Measurements from ENCODE around the gene C1S. TPM values are rescaled to one million over a fixed set of nuclear protein-coding genes. Genes with fewer than 3 reads are reported as not detected.

C1S gene
- total RNA-seq, 2 experiments from 2014 or later: 3.6 to 5.2 TPM

DNA sequence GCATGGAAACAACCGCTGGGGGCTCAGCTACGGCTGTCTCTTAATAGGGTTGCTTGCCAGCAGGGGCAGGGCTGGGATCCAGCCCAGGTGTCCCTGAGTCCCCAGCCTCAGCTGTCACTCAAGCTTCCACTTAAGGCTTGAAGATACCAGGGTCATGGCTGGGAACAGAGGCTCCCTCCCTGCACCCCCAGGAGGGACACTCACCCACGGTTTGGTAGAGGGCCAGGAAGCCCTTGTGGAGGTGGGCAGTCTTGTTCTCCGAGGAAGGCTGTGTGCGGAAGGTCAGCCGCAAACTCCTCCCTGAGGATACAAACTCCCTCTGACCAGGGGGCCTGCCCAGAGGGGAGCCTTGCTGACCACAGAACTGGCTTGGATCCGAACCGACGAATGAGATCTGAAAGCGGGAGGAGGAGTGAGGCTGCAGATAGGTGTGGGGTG lies 41.2 kb downstream of the C1S start:
- Histone ChIP-seq H3K79me2 (ENCODE audit: insufficient read depth, low read depth, low read length) (no peaks in the 10 kb centered on the region), H3K9me3 (ENCODE audit: low read length) (peaks cover 14% of the 10 kb centered on the region), H3K9me2 (ENCODE audit: insufficient read depth, low read length) (no peaks in the 10 kb centered on the region), H2AFZ (ENCODE audit: low read length) (no peak overlapping the region), H4K20me1 (ENCODE audit: insufficient read depth, low read length) (no peaks in the 10 kb centered on the region), H3K4me3 (ENCODE audit: low read depth, low read length, poor library complexity, severe bottlenecking) (no peak overlapping the region), H3K27ac (ENCODE audit: low read depth, low read length, poor library complexity, severe bottlenecking) (no peak overlapping the region), H3K4me1 (ENCODE audit: insufficient read depth, low read length, poor library complexity, severe bottlenecking) (no peaks in the 10 kb centered on the region), H3K36me3 (ENCODE audit: insufficient read depth, low read length) (no peaks in the 10 kb centered on the region), H3K4me2 (ENCODE audit: low read length) (no peak overlapping the region)
- intact Hi-C loops (cut with micrococcal nuclease; ENCODE audit: unreplicated experiment): no loop called here
- ChIA-PET CTCF (ENCODE audit: unreplicated experiment) (no interaction called here), POLR2A (no interaction called here)
- no peak for DNase-seq (ENCODE audit: low spot score)
- no TSS peak for BruUV-seq (replicated peaks)
- TF ChIP-seq CTCF (conservative IDR thresholded peaks at IDR 0.05; ENCODE audit: low read length): no peak
- no peak for TF ChIP-seq EZH2phosphoT487 (IDR thresholded peaks at IDR 0.05; ENCODE audit: borderline replicate concordance, low read depth, low read length)

GRCh38 chr12:7102582-7102981 lies 42.1 kb downstream of the C1S start:
- no peak overlapping the region for H3K4me2 ChIP-seq (ENCODE audit: low read length)
- intact Hi-C loops (cut with micrococcal nuclease; ENCODE audit: unreplicated experiment): no loop called here
- H2AFZ ChIP-seq (ENCODE audit: low read length): no peak overlapping the region
- no peak for DNase-seq (ENCODE audit: low spot score)
- ChIA-PET CTCF (ENCODE audit: unreplicated experiment) (interaction anchor here (0.6 kb wide), 1 partner anchor 13 kb away, joined by 3 read pairs; no protein-coding TSS in a partner anchor), POLR2A (no interaction called here)
- H3K4me3 ChIP-seq (ENCODE audit: low read depth, low read length, poor library complexity, severe bottlenecking): no peak overlapping the region
- peaks cover 16% of the 10 kb centered on the region for H3K9me3 ChIP-seq (ENCODE audit: low read length)
- no TSS peak for BruUV-seq (replicated peaks)
- no peaks in the 10 kb centered on the region for H4K20me1 ChIP-seq (ENCODE audit: insufficient read depth, low read length)
- H3K4me1 ChIP-seq (ENCODE audit: insufficient read depth, low read length, poor library complexity, severe bottlenecking): no peaks in the 10 kb centered on the region
- no peaks in the 10 kb centered on the region for H3K36me3 ChIP-seq (ENCODE audit: insufficient read depth, low read length)
- H3K9me2 ChIP-seq (ENCODE audit: insufficient read depth, low read length): no peaks in the 10 kb centered on the region
- no peaks in the 10 kb centered on the region for H3K79me2 ChIP-seq (ENCODE audit: insufficient read depth, low read depth, low read length)
- TF ChIP-seq EZH2phosphoT487 (IDR thresholded peaks at IDR 0.05; ENCODE audit: borderline replicate concordance, low read depth, low read length): no peak
- TF ChIP-seq CTCF (conservative IDR thresholded peaks at IDR 0.05; ENCODE audit: low read length): no peak
- no peak overlapping the region for H3K27ac ChIP-seq (ENCODE audit: low read depth, low read length, poor library complexity, severe bottlenecking)

- H2AFZ ChIP-seq (ENCODE audit: low read length): no peak overlapping the region
- TF ChIP-seq CTCF (conservative IDR thresholded peaks at IDR 0.05; ENCODE audit: low read length): no peak
- no peak for TF ChIP-seq EZH2phosphoT487 (IDR thresholded peaks at IDR 0.05; ENCODE audit: borderline replicate concordance, low read depth, low read length)
- H3K4me2 ChIP-seq (ENCODE audit: low read length): no peak overlapping the region
- CTCF ChIA-PET (ENCODE audit: unreplicated experiment): interaction anchor here (0.5 kb wide), 1 partner anchor 121 kb away, joined by 3 read pairs; no protein-coding TSS in a partner anchor
- no peak for DNase-seq (ENCODE audit: low spot score)
- no peaks in the 10 kb centered on the region for H3K9me2 ChIP-seq (ENCODE audit: insufficient read depth, low read length)
- H4K20me1 ChIP-seq (ENCODE audit: insufficient read depth, low read length): no peaks in the 10 kb centered on the region
- H3K4me1 ChIP-seq (ENCODE audit: insufficient read depth, low read length, poor library complexity, severe bottlenecking): peaks cover 10% of the 10 kb centered on the region
- H3K36me3 ChIP-seq (ENCODE audit: insufficient read depth, low read length): no peaks in the 10 kb centered on the region
- intact Hi-C loops (cut with micrococcal nuclease; ENCODE audit: unreplicated experiment): no loop called here
- H3K27ac ChIP-seq (ENCODE audit: low read depth, low read length, poor library complexity, severe bottlenecking): no peak overlapping the region
- POLR2A ChIA-PET: no interaction called here
- H3K9me3 ChIP-seq (ENCODE audit: low read length): peaks cover 16% of the 10 kb centered on the region
- no peaks in the 10 kb centered on the region for H3K79me2 ChIP-seq (ENCODE audit: insufficient read depth, low read depth, low read length)
- no peak overlapping the region for H3K4me3 ChIP-seq (ENCODE audit: low read depth, low read length, poor library complexity, severe bottlenecking)
- no TSS peak for BruUV-seq (replicated peaks)
Measured at GRCh38 chr12:7103837-7104584, 43.5 kb downstream of the C1S start.

Data from OCI-LY7 (cell line).